Coronary artery (tissue), 2 donors: ENCODE results near the gene GGTA1.
"Not testable (repeated sequence)": the region's sequence is repeated elsewhere in the genome, so short reads cannot be mapped to it uniquely, and the experiment has no call there.

Experiments used
- DNase-seq: peaks from one replicate; pipeline ENCODE4 v3.0.0-alpha.2; 2017; ENCODE audit warnings: low spot score
- H3K27ac ChIP-seq, 2 donors: fragments of 200-600 bp; sonication (generic); one replicate each; pipeline ENCODE4 v1.5.1; 2016 to 2019
- H3K4me3 ChIP-seq: fragments of 200-600 bp; sonication (generic); 2 replicates; pipeline ENCODE4 v1.5.1; 2016; ENCODE audit warnings: mild to moderate bottlenecking, moderate library complexity
- TF ChIP-seq, protein P1 (sequence below): fragments of 200-600 bp; sonication (generic); IDR thresholded peaks from one replicate; pipeline ENCODE4 v1.5.1; 2019; ENCODE audit warnings: antibody characterized with exemption

The GGTA1 gene

DNA sequence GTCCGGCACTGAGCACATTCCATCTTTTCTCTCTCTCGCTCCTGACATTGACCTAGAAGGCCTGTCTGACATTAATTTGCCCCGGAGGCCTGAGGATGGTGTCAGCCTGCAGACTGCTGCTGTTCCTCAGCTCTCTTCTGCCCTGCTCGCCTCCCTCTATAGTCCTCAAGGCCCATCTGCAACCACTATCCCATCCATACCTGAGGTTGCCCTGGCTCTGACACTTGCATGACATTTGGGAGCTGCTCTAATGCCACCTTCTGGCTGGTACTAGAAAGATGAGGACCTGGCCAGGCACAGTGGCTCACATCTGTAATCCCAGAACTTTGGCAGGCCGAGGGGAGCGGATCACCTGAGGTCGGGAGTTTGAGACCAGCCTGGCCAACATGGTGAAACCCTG, 38.6 kb upstream of the GGTA1 start:
- no peak overlapping the region for H3K4me3 ChIP-seq
- TF ChIP-seq, protein P1, sequence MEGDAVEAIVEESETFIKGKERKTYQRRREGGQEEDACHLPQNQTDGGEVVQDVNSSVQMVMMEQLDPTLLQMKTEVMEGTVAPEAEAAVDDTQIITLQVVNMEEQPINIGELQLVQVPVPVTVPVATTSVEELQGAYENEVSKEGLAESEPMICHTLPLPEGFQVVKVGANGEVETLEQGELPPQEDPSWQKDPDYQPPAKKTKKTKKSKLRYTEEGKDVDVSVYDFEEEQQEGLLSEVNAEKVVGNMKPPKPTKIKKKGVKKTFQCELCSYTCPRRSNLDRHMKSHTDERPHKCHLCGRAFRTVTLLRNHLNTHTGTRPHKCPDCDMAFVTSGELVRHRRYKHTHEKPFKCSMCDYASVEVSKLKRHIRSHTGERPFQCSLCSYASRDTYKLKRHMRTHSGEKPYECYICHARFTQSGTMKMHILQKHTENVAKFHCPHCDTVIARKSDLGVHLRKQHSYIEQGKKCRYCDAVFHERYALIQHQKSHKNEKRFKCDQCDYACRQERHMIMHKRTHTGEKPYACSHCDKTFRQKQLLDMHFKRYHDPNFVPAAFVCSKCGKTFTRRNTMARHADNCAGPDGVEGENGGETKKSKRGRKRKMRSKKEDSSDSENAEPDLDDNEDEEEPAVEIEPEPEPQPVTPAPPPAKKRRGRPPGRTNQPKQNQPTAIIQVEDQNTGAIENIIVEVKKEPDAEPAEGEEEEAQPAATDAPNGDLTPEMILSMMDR, result no peak
- peak overlapping the region in 1 of 2 donors; percentile 47 for H3K27ac ChIP-seq
- no peak for DNase-seq

DNA sequence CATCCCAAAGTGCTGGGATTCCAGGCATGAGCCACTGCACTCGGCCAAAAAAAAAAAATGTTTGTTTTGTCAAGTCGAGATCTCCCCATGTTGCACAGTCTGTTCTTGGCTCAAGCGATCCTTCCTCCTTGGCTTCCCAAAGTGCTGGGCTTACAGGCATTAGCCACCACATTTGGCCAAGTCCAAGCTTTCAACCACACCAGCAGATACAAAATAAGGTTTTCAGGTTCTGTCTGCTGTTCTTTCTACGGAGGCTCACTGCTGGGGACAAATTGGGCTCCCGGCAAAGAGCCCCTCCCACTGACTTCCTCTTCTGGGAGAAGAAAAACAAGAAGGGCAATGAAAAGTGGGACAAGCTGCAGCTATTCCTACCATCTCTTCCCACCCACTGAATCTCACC, 37.6 kb upstream of the GGTA1 start:
- TF ChIP-seq, protein P1, result no peak
- Histone ChIP-seq H3K27ac (peak overlapping the region in 1 of 2 donors; percentile 47), H3K4me3 (no peak overlapping the region)
- DNase-seq, result no peak

DNA sequence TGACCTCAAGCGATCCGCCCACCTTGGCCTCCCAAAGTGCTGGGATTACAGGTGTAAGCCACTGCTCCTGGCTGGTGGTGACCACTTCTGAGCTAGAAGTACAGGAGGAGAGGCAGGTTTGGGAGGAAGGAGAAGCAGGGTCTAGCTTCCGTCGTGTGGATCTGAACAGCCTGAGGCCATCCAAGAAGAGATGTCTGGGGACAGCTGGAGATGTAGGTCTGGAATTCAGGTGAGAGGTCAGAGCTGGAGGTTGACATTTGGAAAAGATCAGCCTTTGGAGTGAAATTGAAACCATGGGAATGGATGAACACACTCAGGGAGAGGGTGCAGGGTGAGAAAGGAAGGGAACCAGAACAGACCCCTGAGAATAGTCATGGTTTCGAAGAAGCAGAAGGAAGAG, 33.2 kb upstream of the GGTA1 start:
- no peak for DNase-seq
- H3K4me3 ChIP-seq, result no peak overlapping the region
- TF ChIP-seq, protein P1, result no peak
- H3K27ac ChIP-seq, result no peak overlapping the region

DNA sequence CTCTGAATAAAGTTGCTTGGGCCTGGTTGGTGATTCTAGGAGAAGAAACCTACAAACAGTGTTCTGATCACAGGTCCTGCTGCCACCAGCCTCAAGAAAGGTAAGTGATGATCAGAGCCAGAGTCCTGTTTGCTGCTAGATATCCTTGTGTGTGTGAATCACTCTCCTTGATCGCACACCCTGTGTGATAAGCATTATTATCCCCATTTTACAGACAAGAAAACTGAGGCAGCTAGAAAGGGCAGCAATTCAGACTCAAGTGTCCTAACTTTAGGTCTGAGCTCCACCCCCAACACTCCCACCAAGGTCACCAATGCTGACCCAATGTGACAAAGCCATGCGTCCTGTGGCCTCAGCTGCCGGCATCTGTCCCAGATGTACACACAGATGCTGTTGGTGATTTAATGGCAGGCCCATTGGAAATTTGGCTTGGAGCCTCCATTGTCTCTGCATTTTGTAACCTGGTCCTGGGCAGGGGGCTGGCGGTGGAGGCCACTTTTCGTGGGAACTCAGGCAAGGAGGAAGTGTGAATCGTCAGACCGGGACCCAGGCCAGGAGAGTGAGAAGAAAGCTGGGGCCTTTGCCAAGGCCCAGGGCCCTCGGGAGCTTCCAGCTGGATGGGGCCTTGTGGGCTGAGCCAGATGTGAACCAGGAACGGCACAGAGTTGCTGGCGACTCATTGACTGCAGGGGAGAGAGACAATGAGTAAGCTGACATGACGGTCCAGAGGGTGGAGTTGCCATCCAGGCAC, 29.8 kb upstream of the GGTA1 start:
- Histone ChIP-seq H3K27ac (peak overlapping the region; percentile 19 to 48), H3K4me3 (no peak overlapping the region)
- TF ChIP-seq, protein P1, result no peak
- DNase-seq, result peak; percentile 92

DNA sequence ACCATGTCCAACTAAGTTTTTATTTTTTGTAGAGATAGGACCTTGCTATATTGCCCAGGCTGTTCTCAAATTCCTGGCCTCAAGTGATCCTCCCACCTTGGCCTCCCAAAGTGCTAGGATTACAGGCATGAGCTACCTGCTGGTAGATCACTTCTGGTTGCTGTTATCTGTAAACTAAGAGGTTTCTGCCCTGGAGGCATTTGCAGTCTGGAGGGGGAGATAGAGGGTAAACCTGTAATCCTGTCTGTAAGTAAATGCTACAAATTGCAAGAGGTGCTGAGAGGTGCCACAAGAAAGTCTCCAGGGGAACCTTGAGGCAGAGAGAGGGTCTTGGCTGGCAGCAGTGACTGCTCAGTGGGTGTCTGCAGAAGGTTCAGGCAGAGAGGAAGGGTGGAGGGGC, 29.0 kb upstream of the GGTA1 start:
- DNase-seq, result no peak
- Histone ChIP-seq H3K27ac (no peak overlapping the region), H3K4me3 (no peak overlapping the region)
- TF ChIP-seq, protein P1, result no peak

DNA sequence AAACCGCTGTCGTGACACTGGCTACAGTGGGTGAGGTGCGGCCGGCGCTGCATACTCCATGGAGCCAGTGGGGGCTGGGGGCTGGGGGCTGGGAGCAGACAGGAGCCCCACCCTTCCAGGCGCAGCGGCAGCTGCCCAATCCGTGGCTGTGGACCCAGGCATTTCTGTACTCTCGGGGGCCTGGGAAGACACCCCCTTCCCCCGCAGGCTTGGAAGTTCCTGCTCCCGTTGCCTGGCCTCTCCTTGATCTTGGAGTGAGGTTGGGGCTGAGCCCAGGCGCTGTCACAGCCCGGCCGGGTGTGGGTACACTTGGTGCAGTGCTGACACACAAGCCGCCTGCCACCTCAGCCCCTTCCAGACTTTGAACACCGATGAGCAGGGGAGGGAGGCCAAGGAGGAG, 27.7 kb upstream of the GGTA1 start:
- TF ChIP-seq, protein P1, result no peak
- Histone ChIP-seq H3K4me3 (no peak overlapping the region), H3K27ac (no peak overlapping the region)
- no peak for DNase-seq

DNA sequence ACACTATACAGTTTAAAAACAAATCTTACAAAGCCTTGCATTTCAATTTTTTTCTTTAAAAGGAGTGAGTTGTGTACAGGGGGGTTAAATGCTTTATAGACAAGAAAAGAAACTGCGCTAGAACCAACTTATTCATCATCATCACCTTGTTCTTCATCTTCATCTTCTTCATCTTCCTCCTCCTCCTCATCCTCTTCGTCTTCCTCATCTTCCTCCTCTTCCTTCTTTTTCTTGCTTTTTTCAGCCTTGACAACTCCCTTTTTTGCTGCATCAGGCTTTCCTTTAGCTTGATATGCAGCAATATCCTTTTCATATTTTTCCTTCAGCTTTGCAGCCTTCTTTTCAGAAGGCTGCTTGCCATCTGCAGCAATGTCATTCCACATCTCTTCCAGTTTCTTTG, 20.0 kb upstream of the GGTA1 start:
- H3K27ac ChIP-seq, DNase-seq, H3K4me3 ChIP-seq: not testable (repeated sequence)
